Stimulated activated CD8-positive, alpha-beta memory T cell treated with anti-CD3 and anti-CD28 coated beads, Interleukin-7, amount 100 ng/mL, for 48 hours (primary cell): ENCODE measurements around the gene PLEKHA8.
A peak's percentile ranks its signal among the peaks of the same experiment; 100 is the strongest.

Experiments
- DNase-seq, 2 donors: peaks; one replicate each; pipeline ENCODE4 v3.0.0-alpha.2; 2020; ENCODE audit warnings: low read depth in 1 of 2; ENCODE audit errors: extremely low read depth in 1 of 2

The PLEKHA8 gene

GRCh38 chr7:30022991-30023390, 5.2 kb upstream of the PLEKHA8 start:
- no peak for DNase-seq

GRCh38 chr7:30023524-30023923, 4.7 kb upstream of the PLEKHA8 start:
- DNase-seq = no peak

DNA sequence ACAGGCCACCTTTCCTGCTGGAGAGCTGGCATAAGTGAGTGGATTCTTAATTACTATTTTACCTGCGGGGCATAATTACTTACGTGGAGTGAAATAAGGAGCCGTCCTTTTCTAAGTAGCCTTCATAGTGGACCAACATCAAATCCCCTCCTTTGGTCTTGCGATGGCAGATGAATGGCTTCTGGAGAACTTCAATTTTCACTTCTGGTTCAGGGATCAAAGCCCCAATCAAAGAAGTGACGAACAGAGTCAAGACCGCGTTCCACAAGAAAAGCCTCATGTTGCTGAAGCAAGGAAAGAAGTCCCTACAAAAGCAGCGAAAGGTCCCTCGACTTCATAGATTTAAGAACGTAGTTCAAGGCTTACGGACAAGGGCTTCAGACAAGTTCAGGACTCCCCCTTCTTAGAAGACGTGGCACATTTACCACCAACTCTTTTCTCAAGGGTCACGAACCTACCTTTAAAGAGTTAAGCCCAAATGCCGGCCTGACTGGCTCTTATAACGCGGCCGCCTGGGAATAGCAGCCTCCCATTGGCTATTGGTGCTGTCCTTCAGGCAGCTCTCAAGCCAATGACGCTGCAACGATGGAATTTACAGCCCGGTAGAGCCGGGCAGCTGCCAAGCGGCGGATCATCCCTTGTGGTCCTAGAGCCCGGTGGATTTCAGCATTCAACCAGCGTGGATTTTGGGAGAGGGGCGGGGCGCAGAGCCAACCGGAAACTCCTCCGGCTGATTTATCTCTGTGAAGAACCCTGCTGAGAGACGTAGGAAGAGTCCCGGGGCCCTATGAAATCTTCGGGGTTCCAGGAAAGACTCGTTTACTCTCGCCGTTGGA, 1.8 kb upstream of the PLEKHA8 start, which contains the start of gene FKBP14:
TSS of gene FKBP14 (minus strand) at position 474 of the 836 bp plus-strand sequence. CDS start at position 280, 194 bp downstream.
- DNase-seq = peak; percentile 74 to 90

DNA sequence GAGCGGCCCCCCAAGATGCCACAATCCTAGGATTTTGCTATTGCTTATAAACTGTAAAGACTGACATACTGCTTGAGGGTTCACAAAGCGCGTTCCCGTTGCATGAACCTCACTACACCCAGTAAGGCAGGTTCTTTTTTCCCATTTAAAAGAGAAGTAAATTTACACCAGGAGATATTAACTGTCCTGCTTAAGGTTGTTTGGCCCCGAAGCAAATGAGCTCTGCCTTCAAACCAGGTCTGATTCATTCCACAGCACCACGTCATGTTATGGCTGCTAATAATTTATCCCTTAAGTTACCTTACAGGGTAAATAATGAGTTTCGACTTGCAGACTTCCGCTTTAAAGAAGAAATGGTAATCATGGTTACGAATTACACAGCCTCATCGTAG, 1.2 kb upstream of the PLEKHA8 start:
- DNase-seq = no peak

DNA sequence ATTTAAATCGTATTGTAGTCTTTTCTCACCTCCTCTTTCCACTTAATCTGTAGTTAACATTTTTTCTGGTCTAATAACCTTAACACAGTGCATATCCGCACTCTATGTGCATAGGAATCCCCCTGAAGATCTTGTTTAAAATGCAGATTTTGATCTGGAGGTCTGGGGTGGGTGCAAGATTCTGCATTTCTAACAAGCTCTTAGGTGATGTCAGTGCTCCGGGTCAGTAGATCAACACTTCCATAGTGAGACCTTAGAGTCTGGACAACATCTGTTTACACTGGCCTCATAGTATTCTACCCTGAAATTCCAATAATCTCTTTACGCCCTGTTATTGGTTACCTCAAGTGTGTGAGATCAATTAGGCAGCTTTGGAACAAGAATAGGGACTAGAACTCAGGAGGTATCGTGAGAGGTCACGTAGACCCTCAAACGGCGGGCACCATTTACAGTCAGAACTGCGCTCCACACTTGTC, 434 bp upstream of the PLEKHA8 start:
- DNase-seq = no peak

- DNase-seq = no peak
Measured at GRCh38 chr7:30028749-30029635, 780 bp downstream of the PLEKHA8 start.

GRCh38 chr7:30029696-30030095, 1.5 kb downstream of the PLEKHA8 start:
- DNase-seq = no peak

DNA sequence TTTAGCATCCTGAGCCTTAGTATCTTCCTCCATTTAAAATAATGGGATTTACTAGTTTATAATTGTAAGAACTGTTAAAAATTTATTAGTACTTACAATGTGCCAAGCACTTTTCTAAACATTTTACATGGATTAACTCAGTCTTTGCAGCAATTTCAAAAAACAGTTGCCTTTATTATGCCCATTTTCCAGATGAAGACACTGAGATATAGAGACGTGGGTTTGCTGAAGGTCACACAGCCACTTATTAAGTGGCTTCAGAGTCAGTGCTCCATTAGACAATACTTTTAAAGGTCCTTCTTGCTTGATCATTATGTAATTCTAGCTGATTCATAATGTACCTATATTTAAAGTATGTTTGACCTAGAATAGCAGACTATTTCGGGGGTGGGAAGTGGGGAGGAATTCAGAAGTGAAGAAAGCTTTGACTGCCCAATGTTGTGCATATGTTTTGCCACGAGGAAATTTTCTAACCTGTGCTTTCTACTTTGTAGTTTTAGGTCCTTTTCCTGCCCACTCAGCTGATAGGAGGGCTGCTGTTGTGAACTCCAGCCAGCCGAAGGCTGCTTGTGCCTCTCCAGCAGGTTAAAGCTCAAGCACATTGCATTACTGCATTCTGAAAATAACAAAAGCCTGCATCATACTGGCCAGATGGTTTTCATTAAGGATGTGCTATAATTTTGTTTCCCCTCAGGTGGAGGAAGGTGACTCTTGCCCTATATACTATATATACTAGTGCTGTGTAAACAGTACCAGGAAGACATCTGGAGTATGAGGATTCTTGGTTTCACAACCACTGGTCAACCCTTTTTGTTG, 4.3 kb downstream of the PLEKHA8 start:
- DNase-seq = no peak

GRCh38 chr7:30034501-30034900, 6.3 kb downstream of the PLEKHA8 start:
- no peak for DNase-seq

DNA sequence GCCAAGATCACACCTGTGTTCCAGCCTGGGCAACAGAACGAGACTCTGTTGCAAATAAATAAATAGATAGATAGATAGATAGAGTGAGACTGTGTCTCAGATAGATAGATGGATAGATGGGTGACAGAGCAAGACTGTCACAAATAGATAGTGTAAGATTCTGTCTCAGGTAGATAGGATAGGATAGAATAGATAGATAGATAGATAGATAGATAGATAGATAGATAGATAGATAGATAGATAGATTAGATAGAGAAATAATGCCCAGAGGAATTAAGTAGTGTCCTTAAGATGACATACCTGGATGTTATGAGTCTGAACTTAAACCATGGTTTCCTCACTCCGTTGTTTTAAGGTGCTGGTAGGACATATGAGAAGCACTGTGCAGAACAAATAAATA, 8.0 kb downstream of the PLEKHA8 start:
- no peak for DNase-seq

GRCh38 chr7:30038196-30038980, 10.2 kb downstream of the PLEKHA8 start:
- DNase-seq = no peak

- DNase-seq = no peak
Measured at GRCh38 chr7:30040938-30041337, 12.7 kb downstream of the PLEKHA8 start.

DNA sequence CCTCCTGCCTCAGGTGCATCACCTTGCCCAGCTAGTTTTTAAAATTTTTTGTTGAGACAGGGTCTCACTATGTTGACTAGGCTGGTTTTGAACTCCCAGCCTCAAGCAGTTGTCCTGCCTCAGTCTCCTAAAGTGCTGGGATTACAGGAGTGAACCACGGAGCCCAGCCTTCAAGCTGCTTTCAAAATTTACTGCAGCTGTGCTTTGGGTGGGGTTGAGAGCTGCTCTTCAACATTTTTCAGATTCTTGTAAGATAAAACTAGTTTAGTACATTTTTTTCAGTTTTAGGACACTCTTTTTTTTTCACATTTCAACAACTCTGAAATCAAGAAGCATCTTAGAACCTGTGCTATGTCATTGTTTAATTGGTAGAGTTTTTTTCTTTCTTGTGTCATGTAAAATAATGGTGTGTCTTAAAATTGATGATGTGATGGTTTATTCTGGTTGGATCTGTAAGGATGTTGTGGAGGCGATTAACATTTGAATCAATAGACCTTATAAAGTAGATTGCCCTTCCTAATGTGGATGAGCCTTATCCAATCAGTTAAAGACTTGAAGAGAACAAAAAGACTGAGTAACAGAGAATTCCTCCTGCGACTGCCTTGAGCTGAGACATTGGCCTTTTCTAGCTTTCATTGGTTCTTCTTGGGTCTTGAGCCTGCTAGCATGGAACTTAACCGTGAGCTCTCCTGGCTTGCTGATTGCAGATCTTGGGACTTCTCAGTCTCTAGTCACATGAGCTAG, 13.5 kb downstream of the PLEKHA8 start:
- no peak for DNase-seq

DNA sequence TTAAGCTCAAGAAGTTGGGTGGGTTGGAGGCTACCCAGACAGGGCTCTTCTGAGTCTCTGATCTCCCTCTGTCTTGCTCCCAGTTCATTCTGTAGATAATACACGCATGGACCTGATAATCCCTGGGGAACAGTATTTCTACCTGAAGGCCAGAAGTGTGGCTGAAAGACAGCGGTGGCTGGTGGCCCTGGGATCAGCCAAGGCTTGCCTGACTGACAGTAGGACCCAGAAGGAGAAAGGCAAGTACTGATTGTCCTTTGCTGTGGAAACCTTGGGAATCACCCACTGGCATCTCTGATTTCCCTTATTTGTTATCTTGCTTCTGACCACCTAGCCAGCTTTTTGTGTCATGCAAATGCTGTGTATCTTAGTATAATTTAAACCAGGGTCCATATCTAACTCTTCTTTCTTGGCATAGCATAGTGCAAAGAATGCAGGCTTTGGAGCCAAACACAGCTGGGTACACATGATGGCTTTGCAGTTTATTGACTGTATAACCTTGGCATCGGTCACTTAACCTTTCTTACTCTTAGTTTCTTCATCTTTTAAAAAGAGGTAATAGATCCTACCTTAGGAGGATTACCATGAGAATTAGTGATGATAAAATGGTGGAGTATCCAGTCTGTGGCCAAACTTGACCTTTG, 18.0 kb downstream of the PLEKHA8 start:
- DNase-seq = no peak

DNA sequence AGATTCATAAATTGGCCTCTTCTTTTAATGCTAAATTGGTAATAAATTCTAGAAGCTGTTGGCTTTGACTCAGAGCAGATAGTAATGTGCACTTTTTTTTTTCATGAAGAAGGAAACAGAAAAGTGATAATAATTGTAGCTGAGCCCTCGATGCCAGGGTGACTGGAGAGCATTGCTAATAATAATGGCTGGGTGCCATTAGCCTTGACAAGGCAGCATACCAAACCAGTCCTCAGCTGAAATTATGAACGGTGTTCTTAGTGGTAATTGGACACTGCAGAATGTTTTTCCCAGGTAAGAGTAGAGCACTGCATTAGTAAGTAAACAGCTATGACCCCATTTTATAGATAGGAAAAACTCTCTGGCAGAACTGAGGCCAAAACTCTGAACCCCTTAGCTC, 18.9 kb downstream of the PLEKHA8 start:
- no peak for DNase-seq

- no peak for DNase-seq
Measured at GRCh38 chr7:30048582-30048981, 20.4 kb downstream of the PLEKHA8 start.

DNA sequence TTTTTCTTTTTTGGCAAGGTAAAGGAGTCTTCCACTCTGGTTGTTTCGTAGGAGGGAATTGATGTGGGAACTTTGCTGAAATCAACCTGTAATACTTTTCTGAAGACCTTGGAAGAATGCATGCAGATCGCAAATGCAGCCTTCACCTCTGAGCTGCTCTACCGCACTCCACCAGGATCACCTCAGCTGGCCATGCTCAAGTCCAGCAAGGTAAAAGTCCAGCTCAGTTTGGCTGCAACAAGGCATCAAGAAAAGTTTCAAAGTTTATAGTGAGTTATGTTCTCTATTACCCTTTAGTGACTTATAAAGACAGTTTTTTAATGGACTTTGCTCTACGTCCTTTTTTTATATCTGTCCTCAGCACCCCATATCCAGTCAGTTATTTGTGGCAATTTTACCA, 21.0 kb downstream of the PLEKHA8 start:
- DNase-seq = no peak

GRCh38 chr7:30053068-30053467, 24.9 kb downstream of the PLEKHA8 start:
- no peak for DNase-seq

GRCh38 chr7:30057741-30058140, 29.5 kb downstream of the PLEKHA8 start:
- no peak for DNase-seq
